C4-2B (cell line): ENCODE data around the gene SUMF2.

Source experiments
- H3K27ac ChIP-seq: fragments of 450-650 bp; 2 replicates; pipeline ENCODE4 v1.5.1; 2017
- CTCF ChIP-seq: fragments of 450-650 bp; conservative IDR thresholded peaks from 2 replicates; pipeline ENCODE4 v1.5.1; 2017; ENCODE audit warnings: mild to moderate bottlenecking
- ZFX ChIP-seq: fragments of 450-650 bp; IDR thresholded peaks from 2 replicates; pipeline ENCODE4 v1.6.1; 2017

The SUMF2 gene

GRCh38 chr7:56077681-56078080 lies 13.6 kb downstream of the SUMF2 start:
- H3K27ac ChIP-seq, result no peak overlapping the region; the same call in 1 of the 2 replicates
- no peak for TF ChIP-seq ZFX
- TF ChIP-seq CTCF, result no peak

GRCh38 chr7:56078196-56078595 lies 14.1 kb downstream of the SUMF2 start:
- peak overlapping the region; percentile 79 for H3K27ac ChIP-seq
- TF ChIP-seq ZFX (no peak), CTCF (no peak)

- H3K27ac ChIP-seq, result peak overlapping the region; percentile 79
- no peak for TF ChIP-seq ZFX
- peak; percentile 94 for TF ChIP-seq CTCF
Observed at GRCh38 chr7:56079450-56080185, 15.5 kb downstream of the SUMF2 start.

- H3K27ac ChIP-seq, result peak overlapping the region; percentile 79
Observed at GRCh38 chr7:56080726-56081435, 16.8 kb downstream of the SUMF2 start.

- H3K27ac ChIP-seq, result no peak overlapping the region
- TF ChIP-seq ZFX (no peak), CTCF (no peak)
Observed at GRCh38 chr7:56081626-56082340, 17.7 kb downstream of the SUMF2 start.

GRCh38 chr7:56083150-56083785 lies 19.2 kb downstream of the SUMF2 start:
- TF ChIP-seq CTCF (no peak), ZFX (no peak)
- H3K27ac ChIP-seq, result no peak overlapping the region

GRCh38 chr7:56086761-56087160 lies 22.7 kb downstream of the SUMF2 start:
- H3K27ac ChIP-seq, result no peak overlapping the region
- TF ChIP-seq CTCF, result no peak
- no peak for TF ChIP-seq ZFX
